Pons (tissue), 1 donor: ENCODE measurements around the gene ALDH1A1.
"Not testable (repeated sequence)": the region's sequence is repeated elsewhere in the genome, so short reads cannot be mapped to it uniquely, and the experiment has no call there.

Experiments
- DNase-seq: peaks from one replicate; pipeline ENCODE4 v3.0.0-alpha.2; 2016; ENCODE audit warnings: low spot score

Gene ALDH1A1

GRCh38 chr9:72943844-72944462 lies 8.9 kb downstream of the ALDH1A1 start:
- no peak for DNase-seq

GRCh38 chr9:72942451-72942850 lies 10.4 kb downstream of the ALDH1A1 start:
- DNase-seq, result no peak

GRCh38 chr9:72939581-72939980 lies 13.3 kb downstream of the ALDH1A1 start:
- DNase-seq, result not testable (repeated sequence)

- DNase-seq, result no peak
Measured at GRCh38 chr9:72937545-72937944, 15.3 kb downstream of the ALDH1A1 start.

- no peak for DNase-seq
Measured at GRCh38 chr9:72936679-72937078, 16.2 kb downstream of the ALDH1A1 start.

- DNase-seq, result no peak
Measured at GRCh38 chr9:72936266-72936665, 16.6 kb downstream of the ALDH1A1 start.

- no peak for DNase-seq
Measured at GRCh38 chr9:72935595-72935994, 17.3 kb downstream of the ALDH1A1 start.

- DNase-seq, result no peak
Measured at GRCh38 chr9:72933730-72934665, 18.9 kb downstream of the ALDH1A1 start.

- DNase-seq, result no peak
Measured at GRCh38 chr9:72932619-72933018, 20.2 kb downstream of the ALDH1A1 start.

GRCh38 chr9:72931897-72932296 lies 21.0 kb downstream of the ALDH1A1 start:
- no peak for DNase-seq

GRCh38 chr9:72931437-72931836 lies 21.4 kb downstream of the ALDH1A1 start:
- no peak for DNase-seq

- no peak for DNase-seq
Measured at GRCh38 chr9:72930828-72931227, 22.0 kb downstream of the ALDH1A1 start.

- no peak for DNase-seq
Measured at GRCh38 chr9:72929542-72929941, 23.3 kb downstream of the ALDH1A1 start.

- DNase-seq, result no peak
Measured at GRCh38 chr9:72928042-72928507, 24.8 kb downstream of the ALDH1A1 start.

GRCh38 chr9:72926506-72926905 lies 26.3 kb downstream of the ALDH1A1 start:
- no peak for DNase-seq

- DNase-seq, result no peak
Measured at GRCh38 chr9:72925891-72926290, 27.0 kb downstream of the ALDH1A1 start.

- no peak for DNase-seq
Measured at GRCh38 chr9:72925126-72925789, 27.6 kb downstream of the ALDH1A1 start.

GRCh38 chr9:72924154-72924790 lies 28.6 kb downstream of the ALDH1A1 start:
- DNase-seq, result no peak

- DNase-seq, result no peak
Measured at GRCh38 chr9:72923077-72923476, 29.8 kb downstream of the ALDH1A1 start.

- no peak for DNase-seq
Measured at GRCh38 chr9:72921888-72922654, 30.8 kb downstream of the ALDH1A1 start.

- no peak for DNase-seq
Measured at GRCh38 chr9:72919246-72919945, 33.5 kb downstream of the ALDH1A1 start.
